Mesenchymal stem cell (in vitro differentiated cells and primary cell): ENCODE results near the gene CCDC85A.

Source experiments
- DNase-seq: peaks from one replicate; pipeline ENCODE4 v3.0.0-alpha.2; 2013
- H2AFZ ChIP-seq: one replicate; pipeline ENCODE4 v1.6.1; 2013; ENCODE audit warnings: low read depth, mild to moderate bottlenecking, control low read depth, inconsistent platforms, low read length, moderate library complexity
- H2AK5ac ChIP-seq: 2 replicates; pipeline ENCODE4 v1.6.1; 2013; ENCODE audit warnings: low read length, moderate library complexity, mild to moderate bottlenecking, inconsistent platforms; ENCODE audit not compliant: severe bottlenecking
- H2BK120ac ChIP-seq: one replicate; pipeline ENCODE4 v1.6.1; 2013; ENCODE audit warnings: low read depth, mild to moderate bottlenecking, inconsistent platforms, low read length, moderate library complexity
- H2BK12ac ChIP-seq, 2 experiments: one replicate each; pipeline ENCODE4 v1.6.1; 2013; ENCODE audit warnings: inconsistent platforms in 2 of 2, low read length in 2 of 2, mild to moderate bottlenecking in 2 of 2, moderate library complexity in 2 of 2, control low read depth in 1 of 2
- H2BK15ac ChIP-seq: one replicate; pipeline ENCODE4 v1.6.1; 2013; ENCODE audit warnings: mild to moderate bottlenecking, low read depth, inconsistent platforms; ENCODE audit not compliant: poor library complexity, severe bottlenecking
- H2BK5ac ChIP-seq: 2 replicates; pipeline ENCODE4 v1.6.1; 2013; ENCODE audit warnings: low read depth, mild to moderate bottlenecking, low read length, control low read depth, inconsistent platforms; ENCODE audit not compliant: poor library complexity, severe bottlenecking
- H3K14ac ChIP-seq, 2 experiments: one replicate each; pipeline ENCODE4 v1.6.1; 2013; ENCODE audit warnings: inconsistent platforms in 2 of 2, low read length in 2 of 2, control low read depth in 1 of 2, mild to moderate bottlenecking in 1 of 2, moderate library complexity in 1 of 2
- H3K18ac ChIP-seq, 2 experiments: one replicate each; pipeline ENCODE4 v1.6.1; 2013; ENCODE audit warnings: inconsistent platforms in 2 of 2, low read length in 2 of 2, control low read depth in 1 of 2, low read depth in 1 of 2, mild to moderate bottlenecking in 1 of 2
- H3K23ac ChIP-seq, 2 experiments: one replicate each; pipeline ENCODE4 v1.6.1; 2013; ENCODE audit warnings: inconsistent platforms in 2 of 2, low read length in 2 of 2, mild to moderate bottlenecking in 2 of 2, moderate library complexity in 2 of 2, control low read depth in 1 of 2
- H3K27ac ChIP-seq: 2 replicates; pipeline ENCODE4 v1.5.1; 2013; ENCODE audit warnings: mild to moderate bottlenecking, moderate library complexity, low read length, control low read depth, inconsistent platforms; ENCODE audit not compliant: poor library complexity, severe bottlenecking
- H3K27me3 ChIP-seq, 2 experiments: 2 replicates each; pipeline versions ENCODE4 v1.6.1 to v1.7.0; 2013; ENCODE audit warnings: low read length in 2 of 2, mild to moderate bottlenecking in 2 of 2, moderate library complexity in 2 of 2, control low read depth in 1 of 2, inconsistent platforms in 1 of 2; ENCODE audit not compliant: control insufficient read depth in 1 of 2, insufficient read depth in 1 of 2
- H3K36me3 ChIP-seq, 2 experiments: 2 replicates each; pipeline versions ENCODE4 v1.6.1 to v1.7.0; 2013; ENCODE audit warnings: low read length in 2 of 2, control low read depth in 1 of 2, inconsistent platforms in 1 of 2, low read depth in 1 of 2, mild to moderate bottlenecking in 1 of 2; ENCODE audit not compliant: insufficient read depth in 2 of 2, control insufficient read depth in 1 of 2
- H3K4ac ChIP-seq, 2 experiments: one replicate each; pipeline ENCODE4 v1.6.1; 2013; ENCODE audit warnings: inconsistent platforms in 2 of 2, low read length in 2 of 2, mild to moderate bottlenecking in 2 of 2, moderate library complexity in 2 of 2, control low read depth in 1 of 2, low read depth in 1 of 2
- H3K4me1 ChIP-seq: 2 replicates; pipeline ENCODE4 v1.6.1; 2013; ENCODE audit warnings: low read depth, low read length, control low read depth; ENCODE audit not compliant: control insufficient read depth, insufficient read depth
- H3K4me2 ChIP-seq: 2 replicates; pipeline ENCODE4 v1.6.1; 2013; ENCODE audit warnings: low read length, mild to moderate bottlenecking, inconsistent platforms; ENCODE audit not compliant: poor library complexity, severe bottlenecking
- H3K4me3 ChIP-seq, 2 experiments: 2 replicates each; pipeline versions ENCODE4 v1.5.1 to v1.7.0; 2013; ENCODE audit warnings: low read length in 2 of 2, mild to moderate bottlenecking in 2 of 2, control low read depth in 1 of 2, low read depth in 1 of 2; ENCODE audit not compliant: insufficient read depth in 1 of 2
- H3K79me1 ChIP-seq: replicated peaks from 2 replicates; pipeline ENCODE4 v1.6.1; 2013; ENCODE audit warnings: mild to moderate bottlenecking, control low read depth, low read length, inconsistent platforms; ENCODE audit not compliant: poor library complexity, severe bottlenecking
- H3K9ac ChIP-seq: 2 replicates; pipeline ENCODE4 v1.7.0; 2013; ENCODE audit warnings: mild to moderate bottlenecking, low read length, moderate library complexity
- H3K9me3 ChIP-seq: 2 replicates; pipeline ENCODE4 v1.7.0; 2013; ENCODE audit warnings: mild to moderate bottlenecking, low read length; ENCODE audit not compliant: control insufficient read depth
- H4K8ac ChIP-seq: one replicate; pipeline ENCODE4 v1.6.1; 2013; ENCODE audit warnings: inconsistent platforms, mild to moderate bottlenecking, low read length, moderate library complexity
- H4K91ac ChIP-seq: one replicate; pipeline ENCODE4 v1.6.1; 2013; ENCODE audit warnings: mild to moderate bottlenecking, low read length, inconsistent platforms
- WGBS: methylation state at CpG from one replicate; pipeline ENCODE4 v1.1.7; 2013; ENCODE audit warnings: mixed read lengths; 5-methylcytosine and 5-hydroxymethylcytosine counted together

Gene CCDC85A

GRCh38 chr2:56379066-56379465 is 195.3 kb downstream of the CCDC85A start:
- no peaks in the 10 kb centered on the region for H3K79me1 ChIP-seq
- WGBS: 89% methylated on average over 2 of the region's 2 CpGs
- no peak overlapping the region for H3K4ac ChIP-seq
- no peak overlapping the region for H3K23ac ChIP-seq
- H3K27ac ChIP-seq: no peak overlapping the region
- H3K9ac ChIP-seq: no peak overlapping the region
- H2BK15ac ChIP-seq: no peak overlapping the region
- no peak overlapping the region for H2BK5ac ChIP-seq
- H2BK12ac ChIP-seq: no peak overlapping the region
- no peak overlapping the region for H3K18ac ChIP-seq
- no peaks in the 10 kb centered on the region for H3K9me3 ChIP-seq
- no peak for DNase-seq
- no peak overlapping the region for H3K14ac ChIP-seq
- no peak overlapping the region for H4K91ac ChIP-seq
- no peak overlapping the region for H2BK120ac ChIP-seq
- no peak overlapping the region for H2AFZ ChIP-seq
- H3K4me2 ChIP-seq: no peak overlapping the region
- H3K36me3 ChIP-seq: no peaks in the 10 kb centered on the region
- H3K4me3 ChIP-seq: no peak overlapping the region
- H2AK5ac ChIP-seq: no peak overlapping the region
- H3K4me1 ChIP-seq: no peaks in the 10 kb centered on the region
- H3K27me3 ChIP-seq: no peaks in the 10 kb centered on the region
- H4K8ac ChIP-seq: no peak overlapping the region

- no peak overlapping the region for H2AFZ ChIP-seq
- no peaks in the 10 kb centered on the region for H3K4me1 ChIP-seq
- no peak overlapping the region for H3K23ac ChIP-seq
- 78% methylated on average over 2 of the region's 2 CpGs for WGBS
- no peaks in the 10 kb centered on the region for H3K79me1 ChIP-seq
- no peak overlapping the region for H2BK12ac ChIP-seq
- H3K14ac ChIP-seq: no peak overlapping the region
- no peak overlapping the region for H3K9ac ChIP-seq
- no peak overlapping the region for H3K4me3 ChIP-seq
- no peak overlapping the region for H3K4me2 ChIP-seq
- no peak overlapping the region for H4K91ac ChIP-seq
- H3K27me3 ChIP-seq: no peaks in the 10 kb centered on the region
- H4K8ac ChIP-seq: no peak overlapping the region
- H2BK15ac ChIP-seq: no peak overlapping the region
- H3K27ac ChIP-seq: no peak overlapping the region
- no peak overlapping the region for H3K18ac ChIP-seq
- H2BK120ac ChIP-seq: no peak overlapping the region
- H3K4ac ChIP-seq: no peak overlapping the region
- H3K9me3 ChIP-seq: no peaks in the 10 kb centered on the region
- H2BK5ac ChIP-seq: no peak overlapping the region
- no peak overlapping the region for H2AK5ac ChIP-seq
- no peaks in the 10 kb centered on the region for H3K36me3 ChIP-seq
- DNase-seq: no peak
These were observed 197.1 kb downstream of the CCDC85A start for GRCh38 chr2:56380861-56381260.

GRCh38 chr2:56382466-56382865 is 198.7 kb downstream of the CCDC85A start:
- no peak overlapping the region for H3K4me3 ChIP-seq
- H3K14ac ChIP-seq: no peak overlapping the region
- no peak overlapping the region for H2AK5ac ChIP-seq
- H3K4me2 ChIP-seq: no peak overlapping the region
- H3K27me3 ChIP-seq: no peaks in the 10 kb centered on the region
- no peaks in the 10 kb centered on the region for H3K9me3 ChIP-seq
- no peak overlapping the region for H3K9ac ChIP-seq
- H3K4me1 ChIP-seq: no peaks in the 10 kb centered on the region
- H2BK12ac ChIP-seq: no peak overlapping the region
- WGBS: no CpG with 5 or more reads among the region's 1 CpG
- no peak overlapping the region for H3K4ac ChIP-seq
- H3K27ac ChIP-seq: no peak overlapping the region
- no peaks in the 10 kb centered on the region for H3K36me3 ChIP-seq
- no peak overlapping the region for H2AFZ ChIP-seq
- H3K79me1 ChIP-seq: no peaks in the 10 kb centered on the region
- no peak overlapping the region for H3K18ac ChIP-seq
- no peak for DNase-seq
- H2BK120ac ChIP-seq: no peak overlapping the region
- H4K8ac ChIP-seq: no peak overlapping the region
- H2BK15ac ChIP-seq: no peak overlapping the region
- no peak overlapping the region for H2BK5ac ChIP-seq
- H4K91ac ChIP-seq: no peak overlapping the region
- no peak overlapping the region for H3K23ac ChIP-seq

GRCh38 chr2:56386657-56387056 is 202.9 kb downstream of the CCDC85A start:
- H3K4me3 ChIP-seq: no peak overlapping the region
- no peak overlapping the region for H3K18ac ChIP-seq
- H4K91ac ChIP-seq: no peak overlapping the region
- H4K8ac ChIP-seq: no peak overlapping the region
- DNase-seq: no peak
- no peak overlapping the region for H2AFZ ChIP-seq
- no peaks in the 10 kb centered on the region for H3K27me3 ChIP-seq
- H2BK15ac ChIP-seq: no peak overlapping the region
- no peak overlapping the region for H2BK5ac ChIP-seq
- H3K23ac ChIP-seq: no peak overlapping the region
- no peaks in the 10 kb centered on the region for H3K4me1 ChIP-seq
- H3K36me3 ChIP-seq: no peaks in the 10 kb centered on the region
- H3K9ac ChIP-seq: no peak overlapping the region
- H3K14ac ChIP-seq: no peak overlapping the region
- WGBS: 73% methylated on average over 1 of the region's 1 CpG
- H2BK12ac ChIP-seq: no peak overlapping the region
- H3K4me2 ChIP-seq: no peak overlapping the region
- H2BK120ac ChIP-seq: no peak overlapping the region
- H3K4ac ChIP-seq: no peak overlapping the region
- no peaks in the 10 kb centered on the region for H3K9me3 ChIP-seq
- no peak overlapping the region for H3K27ac ChIP-seq
- H3K79me1 ChIP-seq: no peaks in the 10 kb centered on the region
- H2AK5ac ChIP-seq: no peak overlapping the region
